GM18511 (cell line): ENCODE data around the gene DNAJC3.
"Not testable (repeated sequence)": the region's sequence is repeated elsewhere in the genome, so short reads cannot be mapped to it uniquely, and the experiment has no call there.

ENCODE experiments used
- ATAC-seq: cut with Tn5 transposase; IDR thresholded peaks from one replicate; pipeline ENCODE4 v1.9.1; 2021; ENCODE audit warnings: mild to moderate bottlenecking, moderate library complexity; ENCODE audit not compliant: unreplicated experiment

The DNAJC3 gene

DNA sequence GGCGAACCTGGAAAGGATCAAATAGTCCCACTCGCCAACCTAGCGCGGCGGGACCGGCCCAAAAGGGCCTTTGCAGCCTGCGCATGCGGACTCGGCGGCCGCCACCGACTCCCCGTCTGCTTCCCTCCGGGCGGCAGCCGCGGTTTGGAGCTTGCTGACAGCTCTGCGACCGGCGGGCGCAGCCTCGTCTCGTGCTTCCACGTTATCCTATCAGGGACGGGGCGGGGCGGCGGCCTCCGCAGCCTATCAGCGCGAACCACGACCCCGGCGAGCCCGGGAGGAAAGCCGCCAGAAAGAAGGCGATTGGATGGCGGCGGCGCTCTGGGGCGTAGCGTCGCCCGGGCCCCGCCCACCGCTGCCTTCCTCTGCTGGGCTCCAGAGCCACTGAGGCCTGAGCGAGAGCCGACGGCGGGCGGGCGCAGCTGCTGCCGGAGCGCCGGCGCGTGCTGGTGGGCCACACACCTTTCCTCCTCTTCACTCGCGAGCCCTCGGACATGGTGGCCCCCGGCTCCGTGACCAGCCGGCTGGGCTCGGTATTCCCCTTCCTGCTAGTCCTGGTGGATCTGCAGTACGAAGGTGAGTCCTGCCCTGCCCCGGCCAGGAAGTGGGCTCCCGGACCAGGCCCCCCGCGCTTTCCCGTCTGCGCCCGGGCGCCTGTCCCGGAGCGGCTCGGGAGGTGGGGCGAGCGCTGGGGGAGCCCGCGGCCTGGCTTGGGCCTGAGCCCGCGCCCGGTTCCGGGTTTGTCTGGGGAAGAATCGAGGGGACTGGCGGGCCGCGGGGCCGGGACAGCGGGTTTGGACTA lies at the start of gene DNAJC3:
Gene DNAJC3 (plus strand): TSS at position 378 of the 802 bp plus-strand sequence. CDS start 117 bp downstream, at position 495.
- peak; percentile 96 for ATAC-seq

GRCh38 chr13:95627590-95627989 lies 49.3 kb upstream of the DNAJC3 start:
- ATAC-seq: no peak

GRCh38 chr13:95628488-95628887 lies 48.5 kb upstream of the DNAJC3 start:
- no peak for ATAC-seq

DNA sequence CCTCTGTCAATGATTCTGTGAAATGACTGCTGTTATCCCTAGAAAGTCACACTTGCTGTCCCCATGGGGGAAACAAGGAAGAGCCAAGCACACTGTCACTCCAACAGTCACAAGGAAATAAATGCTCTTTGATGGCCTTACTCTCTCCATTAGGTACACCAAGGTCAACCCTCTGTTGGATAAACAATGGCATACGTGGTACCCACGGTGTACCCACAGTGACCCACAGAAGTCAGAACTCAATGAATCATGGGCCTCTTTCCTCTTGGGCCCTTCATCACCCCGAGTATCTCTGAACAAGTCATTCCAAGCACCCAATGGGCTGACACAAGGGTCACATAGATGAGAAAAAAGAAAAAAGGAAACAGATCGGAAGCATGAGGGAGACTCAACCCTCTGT lies 47.9 kb upstream of the DNAJC3 start:
- no peak for ATAC-seq

GRCh38 chr13:95630593-95630992 lies 46.3 kb upstream of the DNAJC3 start:
- ATAC-seq: no peak

GRCh38 chr13:95636853-95637252 lies 40.1 kb upstream of the DNAJC3 start:
- no peak for ATAC-seq

GRCh38 chr13:95641291-95642027 lies 35.5 kb upstream of the DNAJC3 start:
- ATAC-seq: no peak

- ATAC-seq: no peak
Observed at GRCh38 chr13:95642028-95642621, 34.8 kb upstream of the DNAJC3 start.

- ATAC-seq: no peak
Observed at GRCh38 chr13:95642999-95643398, 33.9 kb upstream of the DNAJC3 start.

DNA sequence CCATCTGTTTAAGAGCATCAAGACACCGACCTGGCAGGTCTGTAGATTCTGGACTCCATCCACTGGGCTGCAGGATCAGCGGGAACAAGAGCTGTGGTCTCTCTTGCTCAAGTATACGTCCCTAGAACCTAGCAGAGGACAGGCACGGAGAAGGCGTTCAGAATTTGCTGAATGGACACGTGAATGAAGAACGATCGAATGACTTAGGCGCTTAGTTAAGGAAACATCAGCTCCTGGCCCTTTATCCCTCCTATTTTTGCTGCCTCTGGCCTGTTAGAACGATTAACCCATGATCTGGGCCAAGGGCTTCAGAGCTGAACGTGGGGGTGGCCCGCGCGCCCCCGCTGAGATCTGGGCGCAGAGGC lies 33.4 kb upstream of the DNAJC3 start:
- ATAC-seq: no peak

DNA sequence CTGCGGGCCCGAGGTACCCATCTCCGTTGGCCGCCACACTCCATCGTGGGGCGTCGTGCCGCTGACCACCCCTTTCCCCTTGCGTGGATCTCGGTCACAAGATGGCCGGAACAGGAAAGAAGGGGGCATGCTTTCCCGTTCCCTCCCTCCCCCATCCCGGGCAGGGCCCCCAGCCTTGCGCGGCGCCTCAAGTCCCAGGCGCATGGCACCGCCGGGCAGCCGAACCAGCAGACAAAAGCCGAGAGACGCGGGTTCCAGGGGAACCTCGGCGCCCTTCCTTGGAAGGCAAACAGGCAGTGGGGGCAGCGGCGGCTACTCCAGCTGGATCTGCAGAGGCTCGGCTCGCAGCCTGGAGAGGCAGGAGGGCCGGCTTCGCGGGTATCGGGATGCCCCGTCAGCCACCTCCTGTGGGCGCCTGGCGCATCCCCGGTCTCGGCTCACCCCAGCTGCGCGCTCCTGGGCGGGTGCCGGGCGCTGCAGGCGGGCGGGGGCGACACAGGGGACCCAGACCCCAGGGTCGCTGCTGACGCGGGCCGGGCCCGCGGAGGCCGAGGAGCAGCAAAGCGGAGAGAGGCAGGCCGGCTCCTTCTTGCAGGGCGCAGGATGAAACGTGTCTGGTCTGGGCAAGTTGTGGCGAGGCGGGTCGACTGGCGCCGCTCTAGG lies 32.9 kb upstream of the DNAJC3 start:
- peak; percentile 53 for ATAC-seq

GRCh38 chr13:95644601-95645052 lies 32.3 kb upstream of the DNAJC3 start, which contains the start of gene DZIP1:
TSS of gene DZIP1 (minus strand) at chr13:95644706. CDS start at chr13:95642029, 2,677 bp downstream.
- peak; percentile 85 for ATAC-seq

DNA sequence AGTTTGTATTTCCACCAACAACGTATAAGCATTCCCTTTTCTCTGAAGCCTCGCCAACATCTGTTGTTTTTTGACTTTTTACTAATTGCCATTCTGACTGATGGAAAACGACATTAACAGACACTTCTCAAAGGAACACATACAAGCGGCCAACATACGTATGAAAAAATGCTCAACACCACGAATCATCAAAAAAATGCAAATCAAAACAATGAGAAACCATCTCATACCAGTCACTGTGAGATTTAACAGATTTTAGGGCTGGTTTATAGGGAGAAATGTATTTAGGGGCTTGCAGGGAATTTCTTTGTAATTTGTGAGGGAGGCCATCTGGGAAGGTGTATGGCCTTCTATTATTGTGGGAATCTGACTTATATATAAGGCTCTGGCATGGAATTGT lies 29.6 kb upstream of the DNAJC3 start:
- no peak for ATAC-seq

- ATAC-seq: no peak
Observed at GRCh38 chr13:95650696-95651095, 26.2 kb upstream of the DNAJC3 start.

GRCh38 chr13:95652244-95652764 lies 24.6 kb upstream of the DNAJC3 start:
- no peak for ATAC-seq

- no peak for ATAC-seq
Observed at GRCh38 chr13:95652821-95653220, 24.1 kb upstream of the DNAJC3 start.

DNA sequence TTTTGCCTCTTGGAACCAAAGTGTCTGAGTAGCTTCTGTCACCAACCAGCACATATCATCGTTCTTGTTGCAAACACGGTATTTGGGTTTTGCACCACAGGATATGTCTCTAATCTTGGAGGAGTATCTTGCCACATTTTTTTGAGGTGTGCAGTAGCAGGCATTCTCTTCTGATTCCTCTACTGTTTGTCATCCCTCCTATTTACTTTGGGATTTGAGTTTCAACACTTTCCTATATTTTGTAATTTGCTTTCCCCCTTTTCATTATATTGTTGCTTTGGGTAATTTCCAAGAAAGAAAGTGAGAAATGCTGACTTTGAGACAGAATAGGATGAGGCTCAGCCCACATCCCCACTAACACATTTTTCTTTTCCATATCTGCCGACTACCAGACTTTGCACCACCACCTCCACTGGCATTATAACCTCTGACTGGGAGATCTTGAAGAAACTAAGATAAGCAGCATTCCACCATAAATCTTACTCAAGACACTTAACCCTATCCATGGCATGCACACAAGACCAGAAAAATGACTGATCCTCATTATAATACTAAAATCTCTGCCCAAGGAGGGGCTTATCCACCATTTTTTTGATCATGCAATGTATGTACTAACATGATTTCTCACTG lies 20.4 kb upstream of the DNAJC3 start:
- ATAC-seq: no peak

DNA sequence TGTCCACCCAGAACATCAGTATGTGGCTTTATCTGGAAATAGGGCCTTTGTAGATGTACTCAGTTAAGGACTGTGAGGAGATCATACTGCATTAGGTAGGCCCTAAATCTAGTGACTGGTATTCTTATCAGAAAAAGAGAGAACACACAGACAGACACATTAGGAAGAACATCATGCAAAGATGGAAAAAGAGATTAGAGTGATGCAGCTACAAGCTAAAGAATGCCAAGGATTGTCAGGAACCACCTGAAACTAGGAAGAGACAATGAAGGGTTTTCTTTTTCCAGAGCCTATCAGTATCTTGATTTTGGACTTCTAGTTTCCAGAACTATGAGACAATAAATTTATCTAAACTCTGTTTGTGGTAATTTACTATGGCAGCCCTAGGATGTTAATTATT lies 17.4 kb upstream of the DNAJC3 start:
- no peak for ATAC-seq

GRCh38 chr13:95660981-95661581 lies 15.9 kb upstream of the DNAJC3 start:
- no peak for ATAC-seq

DNA sequence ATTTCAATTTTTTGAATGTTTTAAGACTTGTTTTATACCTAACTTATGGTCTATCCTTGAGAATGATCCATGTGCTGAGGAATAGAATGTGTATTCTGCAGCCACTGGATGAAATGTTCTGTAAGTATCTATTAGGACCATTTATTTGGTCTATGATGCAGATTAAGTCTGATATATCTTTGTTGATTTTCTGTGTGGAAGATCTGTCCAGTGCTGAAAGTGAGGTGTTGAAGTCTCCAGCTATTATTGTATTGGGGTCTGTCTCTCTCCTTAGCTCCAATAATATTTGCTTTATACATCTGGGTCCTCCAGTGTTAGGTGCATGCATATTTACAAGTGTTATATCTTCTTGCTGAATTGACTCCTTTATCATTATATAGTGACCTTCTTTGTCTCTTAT lies 9.7 kb upstream of the DNAJC3 start:
- ATAC-seq: not testable (repeated sequence)
